Panc1 (cell line): ENCODE data around the gene DRD3. TPM values are rescaled to one million over a fixed set of nuclear protein-coding genes. Genes with fewer than 3 reads are reported as not detected.

ENCODE experiments used
- ATAC-seq: fragments of 200-7000 bp; cut with Tn5 transposase; 2 replicates; pipeline ENCODE4 v1.9.1; 2020; ENCODE audit warnings: mild to moderate bottlenecking, moderate library complexity
- BruUV-seq: library from RNA; stranded (reverse); fragments of 400-500 nt; replicated peaks from 2 replicates; lab custom pipeline; 2021; lab: Mats Ljungman, UMichigan
- CTCF ChIA-PET: fragments of 300-600 bp; sonication (Branson Sonifier 250); formaldehyde crosslinking; loops from one replicate; lab custom pipeline; 2022; ENCODE audit warnings: antibody characterized with exemption; lab: Charles Lee
- POLR2A ChIA-PET: fragments of 300-600 bp; sonication (Branson Sonifier 250); formaldehyde crosslinking; loops from one replicate; lab custom pipeline; 2022; ENCODE audit warnings: antibody characterized with exemption; lab: Charles Lee
- DNase-seq: peaks from one replicate; pipeline ENCODE4 v3.0.0-alpha.2; 2010; ENCODE audit warnings: low read depth, low spot score
- H3K27ac ChIP-seq: 2 replicates; pipeline ENCODE4 v1.5.1; 2011; ENCODE audit warnings: mild to moderate bottlenecking, low read length, inconsistent platforms
- H3K27me3 ChIP-seq: fragments of 200-500 bp; sonication (Bioruptor generic); 2 replicates; pipeline ENCODE4 v1.6.0; 2014; ENCODE audit warnings: low read length, inconsistent platforms; ENCODE audit not compliant: control insufficient read depth, insufficient read depth
- H3K36me3 ChIP-seq: fragments of 200-500 bp; sonication (Bioruptor generic); 2 replicates; pipeline ENCODE4 v1.5.1; 2014; ENCODE audit warnings: inconsistent platforms, mild to moderate bottlenecking, low read length, moderate library complexity; ENCODE audit not compliant: control insufficient read depth, insufficient read depth
- H3K4me1 ChIP-seq: 2 replicates; pipeline ENCODE4 v1.5.1; 2011; ENCODE audit warnings: inconsistent platforms, mild to moderate bottlenecking, low read length, moderate library complexity; ENCODE audit not compliant: control insufficient read depth, insufficient read depth
- H3K4me3 ChIP-seq, 2 experiments: 2 replicates each; pipeline ENCODE4 v1.5.1; 2011 to 2012; ENCODE audit warnings: low read depth in 2 of 2, low read length in 2 of 2, mild to moderate bottlenecking in 2 of 2, inconsistent platforms in 1 of 2, moderate library complexity in 1 of 2
- H3K9me3 ChIP-seq: fragments of 200-500 bp; sonication (Bioruptor generic); 2 replicates; pipeline ENCODE4 v1.5.1; 2014; ENCODE audit warnings: low read depth, mild to moderate bottlenecking, inconsistent platforms, low read length, moderate library complexity; ENCODE audit not compliant: control insufficient read depth, insufficient read depth
- POLR2AphosphoS5 ChIP-seq: IDR thresholded peaks from 2 replicates; pipeline ENCODE4 v1.6.1; 2012; ENCODE audit warnings: mild to moderate bottlenecking, low read depth, low read length, moderate library complexity
- SIN3A ChIP-seq: IDR thresholded peaks from 2 replicates; pipeline ENCODE4 v1.6.1; 2012; ENCODE audit warnings: low read depth, mild to moderate bottlenecking, low read length, moderate library complexity, borderline replicate concordance; ENCODE audit not compliant: insufficient read depth
- TCF7L2 ChIP-seq: IDR thresholded peaks from 2 replicates; pipeline ENCODE4 v1.6.1; 2011; ENCODE audit warnings: mild to moderate bottlenecking, low read depth, low read length, inconsistent platforms
- in situ Hi-C: cut with HindIII; loops from 2 replicates; pipeline ENCODE4 v1.10.0; 2016; ENCODE audit warnings: low sequenced_read_pairs, low pct_unique_long_range_greater_than_20kb
- intact Hi-C: fragments of 100-400 bp; cut with micrococcal nuclease; formaldehyde crosslinking; loops from one replicate; pipeline ENCODE4 v1.10.0; 2022; ENCODE audit not compliant: unreplicated experiment
- total RNA-seq: library from RNA; stranded (reverse); gene quantifications from one replicate; pipeline ENCODE4 v1.2.1, GENCODE V29; 2021; ENCODE audit not compliant: unreplicated experiment
- TF ChIP-seq, protein P1 (sequence below): fragments of 450-650 bp; IDR thresholded peaks from 2 replicates; pipeline ENCODE4 v1.5.1; 2017; ENCODE audit warnings: mild to moderate bottlenecking
- TF ChIP-seq, protein P2 (sequence below), 2 experiments: IDR thresholded peaks; 2 replicates each; pipeline ENCODE4 v1.6.1; 2011 to 2012; ENCODE audit warnings: low read depth in 2 of 2, control low read depth in 1 of 2, low read length in 1 of 2, mild to moderate bottlenecking in 1 of 2, moderate library complexity in 1 of 2; ENCODE audit not compliant: insufficient read depth in 1 of 2

The DRD3 gene
- total RNA-seq, 1 experiment from 2014 or later = not detected

DNA sequence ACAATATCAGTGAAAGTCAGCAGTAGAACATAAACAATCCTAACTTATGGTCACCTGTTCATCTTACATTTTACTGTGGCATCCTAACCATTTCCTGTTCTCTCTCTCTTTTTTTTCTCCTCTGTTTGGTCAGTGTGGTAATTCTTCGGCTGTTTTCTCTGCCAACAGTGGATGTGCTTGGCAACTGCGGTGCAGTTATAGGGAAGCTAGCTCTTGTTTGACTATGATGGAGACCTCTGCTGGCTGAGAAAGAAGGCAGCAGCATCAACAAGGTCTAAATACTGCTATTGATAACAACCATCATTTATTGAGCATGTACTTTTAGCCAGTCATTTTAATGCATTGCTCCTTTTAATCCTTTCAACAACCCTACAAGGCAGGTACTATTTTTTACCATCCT, 723 bp upstream of the DRD3 start:
- H3K27me3 ChIP-seq = peaks cover 4% of the 10 kb centered on the region; the same call in 1 of the 2 replicates
- BruUV-seq = no TSS peak
- intact Hi-C loops (loop anchor here (2.0 kb wide), 1 partner anchor 27 kb away; no protein-coding TSS in a partner anchor), in situ Hi-C loops (no loop called here)
- H3K9me3 ChIP-seq = no peaks in the 10 kb centered on the region
- no peaks in the 10 kb centered on the region for H3K36me3 ChIP-seq
- ChIA-PET POLR2A (no interaction called here), CTCF (interaction anchor here (0.9 to 1.0 kb wide), 2 partner anchors 26 to 341 kb away, joined by 4 to 5 read pairs; partner anchors contain the start of gene GRAMD1C)
- DNase-seq (peak; percentile 5), ATAC-seq (peak; percentile 76; the same call in 1 of the 2 replicates)
- H3K4me3 ChIP-seq = no peak overlapping the region
- TF ChIP-seq SIN3A = no peak
- no peak for TF ChIP-seq TCF7L2
- TF ChIP-seq, protein P1, sequence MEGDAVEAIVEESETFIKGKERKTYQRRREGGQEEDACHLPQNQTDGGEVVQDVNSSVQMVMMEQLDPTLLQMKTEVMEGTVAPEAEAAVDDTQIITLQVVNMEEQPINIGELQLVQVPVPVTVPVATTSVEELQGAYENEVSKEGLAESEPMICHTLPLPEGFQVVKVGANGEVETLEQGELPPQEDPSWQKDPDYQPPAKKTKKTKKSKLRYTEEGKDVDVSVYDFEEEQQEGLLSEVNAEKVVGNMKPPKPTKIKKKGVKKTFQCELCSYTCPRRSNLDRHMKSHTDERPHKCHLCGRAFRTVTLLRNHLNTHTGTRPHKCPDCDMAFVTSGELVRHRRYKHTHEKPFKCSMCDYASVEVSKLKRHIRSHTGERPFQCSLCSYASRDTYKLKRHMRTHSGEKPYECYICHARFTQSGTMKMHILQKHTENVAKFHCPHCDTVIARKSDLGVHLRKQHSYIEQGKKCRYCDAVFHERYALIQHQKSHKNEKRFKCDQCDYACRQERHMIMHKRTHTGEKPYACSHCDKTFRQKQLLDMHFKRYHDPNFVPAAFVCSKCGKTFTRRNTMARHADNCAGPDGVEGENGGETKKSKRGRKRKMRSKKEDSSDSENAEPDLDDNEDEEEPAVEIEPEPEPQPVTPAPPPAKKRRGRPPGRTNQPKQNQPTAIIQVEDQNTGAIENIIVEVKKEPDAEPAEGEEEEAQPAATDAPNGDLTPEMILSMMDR = peak; percentile 68
- H3K27ac ChIP-seq = no peak overlapping the region
- H3K4me1 ChIP-seq = no peaks in the 10 kb centered on the region

DNA sequence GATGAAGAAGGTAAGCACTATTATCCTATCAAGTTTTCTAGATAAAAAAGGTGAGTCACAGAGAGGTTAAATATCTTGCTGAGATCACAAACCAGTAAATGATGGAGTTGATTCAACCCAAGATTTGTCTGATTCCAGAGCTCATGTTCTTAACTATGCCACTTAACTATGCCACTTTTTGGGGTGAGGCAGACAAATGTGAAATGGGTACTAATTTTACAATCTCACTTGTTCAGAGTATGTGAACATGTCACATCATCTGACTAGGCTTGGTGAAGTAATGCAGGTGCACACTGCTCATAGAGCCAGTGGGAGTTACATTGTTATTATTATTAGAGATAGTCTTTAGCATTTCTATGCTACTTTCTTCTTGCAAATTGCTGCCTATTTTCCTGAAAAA, 2.0 kb downstream of the DRD3 start:
- intact Hi-C loops (no loop called here), in situ Hi-C loops (no loop called here)
- Histone ChIP-seq H3K36me3 (no peaks in the 10 kb centered on the region), H3K27ac (no peak overlapping the region), H3K4me3 (no peak overlapping the region), H3K9me3 (no peaks in the 10 kb centered on the region), H3K4me1 (no peaks in the 10 kb centered on the region), H3K27me3 (peaks cover 4% of the 10 kb centered on the region; the same call in 1 of the 2 replicates)
- BruUV-seq = no TSS peak
- TF ChIP-seq POLR2AphosphoS5 (no peak), TCF7L2 (no peak)
- TF ChIP-seq, protein P1 = no peak
- CTCF ChIA-PET = no interaction called here
- POLR2A ChIA-PET = no interaction called here
- ATAC-seq (no peak), DNase-seq (no peak)

DNA sequence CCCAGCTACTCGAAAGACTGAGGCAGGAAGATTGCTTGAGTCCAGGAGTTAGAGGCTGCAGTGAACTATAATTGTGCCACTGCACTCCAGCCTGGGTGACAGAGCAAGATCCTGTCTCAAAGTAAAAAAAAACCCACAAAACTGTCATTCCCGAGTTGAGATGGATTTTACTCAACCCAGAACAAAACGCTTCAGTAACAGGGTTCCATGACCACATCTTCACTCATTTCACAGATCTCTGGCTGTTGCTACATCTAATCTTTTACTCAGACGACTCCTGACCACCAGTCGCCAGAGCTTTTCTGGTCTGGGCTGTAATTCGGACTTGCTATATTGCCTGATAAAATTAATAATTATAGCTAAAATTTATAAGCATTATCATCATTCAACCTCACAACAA, 2.4 kb downstream of the DRD3 start:
- ChIA-PET CTCF (no interaction called here), POLR2A (no interaction called here)
- Histone ChIP-seq H3K4me3 (no peak overlapping the region), H3K27me3 (peaks cover 4% of the 10 kb centered on the region; the same call in 1 of the 2 replicates), H3K27ac (no peak overlapping the region), H3K36me3 (no peaks in the 10 kb centered on the region), H3K4me1 (no peaks in the 10 kb centered on the region), H3K9me3 (no peaks in the 10 kb centered on the region)
- ATAC-seq (no peak), DNase-seq (no peak)
- no TSS peak for BruUV-seq
- in situ Hi-C loops (no loop called here), intact Hi-C loops (no loop called here)
- TF ChIP-seq TCF7L2 (no peak), POLR2AphosphoS5 (no peak), SIN3A (no peak)
- TF ChIP-seq, protein P2, sequence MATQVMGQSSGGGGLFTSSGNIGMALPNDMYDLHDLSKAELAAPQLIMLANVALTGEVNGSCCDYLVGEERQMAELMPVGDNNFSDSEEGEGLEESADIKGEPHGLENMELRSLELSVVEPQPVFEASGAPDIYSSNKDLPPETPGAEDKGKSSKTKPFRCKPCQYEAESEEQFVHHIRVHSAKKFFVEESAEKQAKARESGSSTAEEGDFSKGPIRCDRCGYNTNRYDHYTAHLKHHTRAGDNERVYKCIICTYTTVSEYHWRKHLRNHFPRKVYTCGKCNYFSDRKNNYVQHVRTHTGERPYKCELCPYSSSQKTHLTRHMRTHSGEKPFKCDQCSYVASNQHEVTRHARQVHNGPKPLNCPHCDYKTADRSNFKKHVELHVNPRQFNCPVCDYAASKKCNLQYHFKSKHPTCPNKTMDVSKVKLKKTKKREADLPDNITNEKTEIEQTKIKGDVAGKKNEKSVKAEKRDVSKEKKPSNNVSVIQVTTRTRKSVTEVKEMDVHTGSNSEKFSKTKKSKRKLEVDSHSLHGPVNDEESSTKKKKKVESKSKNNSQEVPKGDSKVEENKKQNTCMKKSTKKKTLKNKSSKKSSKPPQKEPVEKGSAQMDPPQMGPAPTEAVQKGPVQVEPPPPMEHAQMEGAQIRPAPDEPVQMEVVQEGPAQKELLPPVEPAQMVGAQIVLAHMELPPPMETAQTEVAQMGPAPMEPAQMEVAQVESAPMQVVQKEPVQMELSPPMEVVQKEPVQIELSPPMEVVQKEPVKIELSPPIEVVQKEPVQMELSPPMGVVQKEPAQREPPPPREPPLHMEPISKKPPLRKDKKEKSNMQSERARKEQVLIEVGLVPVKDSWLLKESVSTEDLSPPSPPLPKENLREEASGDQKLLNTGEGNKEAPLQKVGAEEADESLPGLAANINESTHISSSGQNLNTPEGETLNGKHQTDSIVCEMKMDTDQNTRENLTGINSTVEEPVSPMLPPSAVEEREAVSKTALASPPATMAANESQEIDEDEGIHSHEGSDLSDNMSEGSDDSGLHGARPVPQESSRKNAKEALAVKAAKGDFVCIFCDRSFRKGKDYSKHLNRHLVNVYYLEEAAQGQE (IDR thresholded peaks at IDR 0.05; ENCODE audit: insufficient read depth in 1 of 2, low read depth in 2 of 2, low read length in 1 of 2) = no peak
- TF ChIP-seq, protein P1 = no peak
